ENCODE results near the gene CAT. TPM values are rescaled to one million over a fixed set of nuclear protein-coding genes. Genes with fewer than 3 reads are reported as not detected.
A peak's percentile ranks its signal among the peaks of the same experiment; 100 is the strongest.

CAT gene
- total and polyA plus RNA-seq, 10 donors: 55.2 to 149 (median 110) TPM

DNA sequence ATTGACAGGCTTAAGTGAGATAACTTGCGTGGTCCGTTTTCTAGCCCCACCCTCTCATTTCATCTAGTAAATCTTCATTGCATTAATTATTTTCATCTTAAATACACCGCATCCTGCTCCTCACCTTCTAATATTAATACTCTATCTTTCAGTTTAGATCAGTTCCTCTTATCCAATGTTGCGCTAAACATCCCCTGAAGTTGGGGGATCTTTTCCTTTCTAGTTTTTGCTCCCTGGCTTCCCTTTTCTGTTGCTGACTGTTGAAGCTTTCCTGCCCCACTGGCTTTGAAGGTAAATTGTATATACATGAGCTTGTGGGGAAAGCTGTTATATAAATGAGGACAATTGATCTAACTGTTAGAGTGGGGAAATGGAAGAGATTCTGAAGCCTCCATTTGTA lies 7.2 kb downstream of the CAT start:
- no peaks in the 10 kb centered on the region for H3K27me3 ChIP-seq (replicated peaks in 1 of 7)
- 59 to 78% (median 63%) methylated on average over 4 of the region's 4 CpGs for WGBS, 5 donors
- H3K36me3 ChIP-seq: peaks cover 0 to 36% (median 15%) of the 10 kb centered on the region in 6 donors
- H3K9me3 ChIP-seq: no peaks in the 10 kb centered on the region
- H3K4me3 ChIP-seq: no peak overlapping the region
- intact Hi-C loops (cut with DNase I; ENCODE audit: low total_unique reads): no loop called here
- TF ChIP-seq POLR2AphosphoS5 (IDR thresholded peaks at IDR 0.05) (no peak), POLR2A (IDR thresholded peaks at IDR 0.05) (no peak)
- TF ChIP-seq, protein P1, sequence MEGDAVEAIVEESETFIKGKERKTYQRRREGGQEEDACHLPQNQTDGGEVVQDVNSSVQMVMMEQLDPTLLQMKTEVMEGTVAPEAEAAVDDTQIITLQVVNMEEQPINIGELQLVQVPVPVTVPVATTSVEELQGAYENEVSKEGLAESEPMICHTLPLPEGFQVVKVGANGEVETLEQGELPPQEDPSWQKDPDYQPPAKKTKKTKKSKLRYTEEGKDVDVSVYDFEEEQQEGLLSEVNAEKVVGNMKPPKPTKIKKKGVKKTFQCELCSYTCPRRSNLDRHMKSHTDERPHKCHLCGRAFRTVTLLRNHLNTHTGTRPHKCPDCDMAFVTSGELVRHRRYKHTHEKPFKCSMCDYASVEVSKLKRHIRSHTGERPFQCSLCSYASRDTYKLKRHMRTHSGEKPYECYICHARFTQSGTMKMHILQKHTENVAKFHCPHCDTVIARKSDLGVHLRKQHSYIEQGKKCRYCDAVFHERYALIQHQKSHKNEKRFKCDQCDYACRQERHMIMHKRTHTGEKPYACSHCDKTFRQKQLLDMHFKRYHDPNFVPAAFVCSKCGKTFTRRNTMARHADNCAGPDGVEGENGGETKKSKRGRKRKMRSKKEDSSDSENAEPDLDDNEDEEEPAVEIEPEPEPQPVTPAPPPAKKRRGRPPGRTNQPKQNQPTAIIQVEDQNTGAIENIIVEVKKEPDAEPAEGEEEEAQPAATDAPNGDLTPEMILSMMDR (IDR thresholded peaks at IDR 0.05 in 8 of 11, conservative IDR thresholded peaks at IDR 0.05 in 3 of 11): no peak
- peak overlapping the region in 1 of 8 donors; percentile 81 for H3K27ac ChIP-seq
- no peak for DNase-seq
- H3K4me1 ChIP-seq: peaks cover 12 to 100% (median 88%) of the 10 kb centered on the region in 6 donors

DNA sequence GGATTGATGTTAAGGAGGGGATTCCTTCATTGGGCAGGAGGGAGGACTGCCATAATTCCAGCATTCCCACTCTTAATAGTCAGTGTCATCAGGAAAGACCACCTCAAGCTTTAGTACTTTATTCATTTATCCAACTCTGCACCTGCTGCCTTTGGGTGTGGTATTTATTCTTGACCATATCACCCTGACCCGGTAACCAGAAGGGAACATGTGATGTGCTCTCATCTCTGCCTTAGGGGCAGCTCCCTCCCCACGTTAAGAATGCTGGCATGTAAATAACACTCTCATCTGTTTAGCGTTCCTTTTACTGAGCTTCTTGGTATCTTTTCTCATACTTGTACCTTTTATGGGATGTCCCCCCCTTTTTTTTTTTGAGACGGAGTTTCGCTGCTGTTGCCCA lies 7.7 kb downstream of the CAT start:
- H3K4me3 ChIP-seq: no peak overlapping the region
- TF ChIP-seq POLR2AphosphoS5 (IDR thresholded peaks at IDR 0.05): no peak
- TF ChIP-seq, protein P1 (IDR thresholded peaks at IDR 0.05 in 8 of 11, conservative IDR thresholded peaks at IDR 0.05 in 3 of 11): no peak
- no peak for TF ChIP-seq POLR2A (IDR thresholded peaks at IDR 0.05)
- no peak for DNase-seq
- H3K9me3 ChIP-seq: no peaks in the 10 kb centered on the region
- H3K27me3 ChIP-seq (replicated peaks in 1 of 7): no peaks in the 10 kb centered on the region
- H3K4me1 ChIP-seq: peaks cover 8 to 100% (median 83%) of the 10 kb centered on the region in 6 donors
- H3K27ac ChIP-seq: peak overlapping the region in 1 of 8 donors; percentile 81
- intact Hi-C loops (cut with DNase I; ENCODE audit: low total_unique reads): no loop called here
- 70 to 84% (median 77%) methylated on average over 5 of the region's 5 CpGs for WGBS, 5 donors
- peaks cover 0 to 38% (median 18%) of the 10 kb centered on the region in 6 donors for H3K36me3 ChIP-seq

DNA sequence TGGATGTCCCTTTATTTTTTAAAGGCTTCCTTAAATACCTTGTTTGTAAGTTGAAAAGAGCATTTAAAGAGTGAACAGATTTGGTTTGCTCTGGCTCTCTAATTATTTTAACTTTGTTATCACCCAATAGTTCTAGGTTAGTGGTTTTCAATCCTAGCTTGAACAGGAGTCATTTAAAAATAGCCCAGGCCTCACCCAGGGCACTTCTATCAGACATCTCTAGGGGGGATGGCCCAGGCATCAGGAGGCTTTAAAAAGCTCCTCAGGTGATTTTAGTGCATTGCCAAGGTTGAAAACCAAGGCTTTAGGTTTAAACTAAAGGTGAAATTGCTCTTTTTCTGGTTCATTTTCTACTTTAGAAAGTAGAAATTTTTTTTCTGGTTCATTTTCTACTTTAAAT lies 8.3 kb downstream of the CAT start:
- Histone ChIP-seq H3K9me3 (no peaks in the 10 kb centered on the region), H3K27ac (peak overlapping the region in 1 of 8 donors; percentile 81), H3K4me3 (no peak overlapping the region), H3K27me3 (replicated peaks in 1 of 7) (no peaks in the 10 kb centered on the region), H3K4me1 (peaks cover 7 to 100% (median 77%) of the 10 kb centered on the region in 6 donors), H3K36me3 (peaks cover 0 to 39% (median 23%) of the 10 kb centered on the region in 6 donors)
- TF ChIP-seq, protein P1 (IDR thresholded peaks at IDR 0.05 in 8 of 11, conservative IDR thresholded peaks at IDR 0.05 in 3 of 11): no peak
- TF ChIP-seq POLR2AphosphoS5 (IDR thresholded peaks at IDR 0.05) (no peak), POLR2A (IDR thresholded peaks at IDR 0.05) (no peak)
- no peak for DNase-seq
- intact Hi-C loops (cut with DNase I; ENCODE audit: low total_unique reads): no loop called here

DNA sequence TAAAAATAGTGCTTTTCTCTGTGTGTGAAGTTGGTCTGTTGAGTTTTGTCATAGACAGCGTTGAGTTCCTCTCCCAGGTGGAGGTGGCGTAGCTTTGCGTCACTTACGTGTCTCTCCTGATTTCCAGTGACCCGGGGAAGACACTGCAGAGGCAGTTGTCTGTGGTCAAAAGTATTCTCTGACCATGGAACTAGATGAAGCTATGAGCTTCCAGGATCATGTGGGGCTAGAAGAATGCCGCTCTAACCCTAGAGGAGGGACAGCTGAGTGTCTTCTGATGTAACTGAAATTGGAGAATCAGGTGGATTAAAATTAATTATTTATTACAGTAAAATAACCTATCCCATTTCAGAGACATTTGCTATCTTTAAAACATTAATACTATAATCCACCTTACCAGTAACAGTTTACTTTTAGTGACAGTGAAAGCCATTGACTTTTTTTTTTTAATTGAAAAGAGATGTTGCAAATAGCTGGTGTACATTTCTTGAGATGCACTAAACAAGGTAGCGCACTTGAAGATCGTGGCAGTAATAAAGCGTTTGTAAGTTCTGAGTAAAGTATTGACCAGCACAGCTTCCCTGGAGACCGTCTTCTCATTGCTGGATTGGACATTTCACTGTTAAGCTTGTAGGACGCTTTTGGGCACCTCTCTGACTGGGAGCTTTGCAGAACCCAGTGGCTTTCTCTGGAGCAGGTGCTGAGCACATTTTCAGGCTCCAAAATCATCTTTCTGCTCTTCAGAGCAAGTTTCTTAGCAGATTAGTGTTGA lies 9.7 kb downstream of the CAT start:
- H3K9me3 ChIP-seq: no peaks in the 10 kb centered on the region
- peaks cover 0 to 52% (median 36%) of the 10 kb centered on the region in 6 donors for H3K36me3 ChIP-seq
- 64 to 80% (median 76%) methylated on average over 11 of the region's 11 CpGs for whole genome bisulfite sequencing, 5 donors
- peak overlapping the region in 1 of 8 donors; percentile 13 for H3K4me3 ChIP-seq
- TF ChIP-seq POLR2AphosphoS5 (IDR thresholded peaks at IDR 0.05): no peak
- no peak for TF ChIP-seq POLR2A (IDR thresholded peaks at IDR 0.05)
- TF ChIP-seq, protein P1 (IDR thresholded peaks at IDR 0.05 in 8 of 11, conservative IDR thresholded peaks at IDR 0.05 in 3 of 11): no peak
- no peak for DNase-seq
- intact Hi-C loops (cut with DNase I; ENCODE audit: low total_unique reads): no loop called here
- H3K4me1 ChIP-seq: peaks cover 0 to 87% (median 63%) of the 10 kb centered on the region in 6 donors
- no peaks in the 10 kb centered on the region for H3K27me3 ChIP-seq (replicated peaks in 1 of 7)
- H3K27ac ChIP-seq: peak overlapping the region in 5 of 8 donors; percentile 47 to 81 (median 68)
